Glutamatergic neuron (in vitro differentiated cells): Measurements from ENCODE around the gene EXOC7. TPM values are rescaled to one million over a fixed set of nuclear protein-coding genes. Genes with fewer than 3 reads are reported as not detected.

Source experiments
- DNase-seq: peaks from one replicate; pipeline ENCODE4 v3.0.0; 2022
- H3K27ac Mint-ChIP-seq: one replicate; pipeline ENCODE4 v1.8.0; 2020; ENCODE audit warnings: mild to moderate bottlenecking, mixed read lengths, inconsistent platforms; ENCODE audit not compliant: unreplicated experiment
- H3K27me3 Mint-ChIP-seq: one replicate; pipeline ENCODE4 v1.8.0; 2020; ENCODE audit warnings: mild to moderate bottlenecking, moderate library complexity, mixed read lengths, inconsistent platforms; ENCODE audit not compliant: unreplicated experiment
- H3K36me3 Mint-ChIP-seq: one replicate; pipeline ENCODE4 v1.8.0; 2020; ENCODE audit warnings: mild to moderate bottlenecking, mixed read lengths, inconsistent platforms; ENCODE audit not compliant: unreplicated experiment
- H3K4me1 Mint-ChIP-seq: one replicate; pipeline ENCODE4 v1.8.0; 2020; ENCODE audit warnings: mild to moderate bottlenecking, low read depth, mixed read lengths, inconsistent platforms; ENCODE audit not compliant: unreplicated experiment
- H3K4me3 Mint-ChIP-seq: one replicate; pipeline ENCODE4 v1.8.0; 2020; ENCODE audit warnings: mild to moderate bottlenecking, mixed read lengths, inconsistent platforms; ENCODE audit not compliant: unreplicated experiment
- H3K9me3 Mint-ChIP-seq: one replicate; pipeline ENCODE4 v1.8.0; 2020; ENCODE audit warnings: mild to moderate bottlenecking, moderate library complexity, mixed read lengths, inconsistent platforms; ENCODE audit not compliant: unreplicated experiment
- CTCF ChIP-seq: fragments of 200-600 bp; sonication (generic); IDR thresholded peaks from one replicate; pipeline ENCODE4 v1.5.0; 2021; ENCODE audit not compliant: partially characterized antibody, unreplicated experiment
- total RNA-seq: library from RNA; stranded (reverse); fragmentation: NEBNext Ultra II Directional; extraction: Animal tissue kit (Norgen Biotek cat#: 25700); gene quantifications from one replicate; pipeline ENCODE4 v1.2.1, GENCODE V29; 2021; ENCODE audit not compliant: unreplicated experiment

The EXOC7 gene
- total RNA-seq, 1 donor from 2014 or later: 249 TPM

- no peak for DNase-seq
- no peaks in the 10 kb centered on the region for H3K27me3 Mint-ChIP-seq
- H3K4me3 Mint-ChIP-seq: no peak overlapping the region
- peaks cover 4% of the 10 kb centered on the region for H3K36me3 Mint-ChIP-seq
- peaks cover 2% of the 10 kb centered on the region for H3K9me3 Mint-ChIP-seq
- peaks cover 3% of the 10 kb centered on the region for H3K4me1 Mint-ChIP-seq
- no peak overlapping the region for H3K27ac Mint-ChIP-seq
- no peak for TF ChIP-seq CTCF
These were observed 1.3 kb upstream of the EXOC7 start for GRCh38 chr17:76104896-76105231.

- H3K36me3 Mint-ChIP-seq: peaks cover 5% of the 10 kb centered on the region
- DNase-seq: no peak
- peak overlapping the region; percentile 98 for H3K4me3 Mint-ChIP-seq
- peaks cover 3% of the 10 kb centered on the region for H3K4me1 Mint-ChIP-seq
- no peak overlapping the region for H3K27ac Mint-ChIP-seq
- TF ChIP-seq CTCF: no peak
- H3K9me3 Mint-ChIP-seq: peaks cover 2% of the 10 kb centered on the region
- H3K27me3 Mint-ChIP-seq: no peaks in the 10 kb centered on the region
These were observed 731 bp upstream of the EXOC7 start for GRCh38 chr17:76104140-76104895.

GRCh38 chr17:76102944-76103273 lies 678 bp downstream of the EXOC7 start:
- peaks cover 3% of the 10 kb centered on the region for H3K4me1 Mint-ChIP-seq
- no peaks in the 10 kb centered on the region for H3K27me3 Mint-ChIP-seq
- H3K36me3 Mint-ChIP-seq: peaks cover 5% of the 10 kb centered on the region
- peaks cover 2% of the 10 kb centered on the region for H3K9me3 Mint-ChIP-seq
- H3K27ac Mint-ChIP-seq: peak overlapping the region; percentile 99
- DNase-seq: no peak
- TF ChIP-seq CTCF: no peak
- peak overlapping the region; percentile 98 for H3K4me3 Mint-ChIP-seq

- Mint-ChIP-seq H3K27ac (no peak overlapping the region), H3K36me3 (peaks cover 5% of the 10 kb centered on the region), H3K27me3 (peaks cover 3% of the 10 kb centered on the region), H3K4me1 (peaks cover 2% of the 10 kb centered on the region), H3K4me3 (no peak overlapping the region), H3K9me3 (no peaks in the 10 kb centered on the region)
- DNase-seq: no peak
- no peak for TF ChIP-seq CTCF
These were observed 5.8 kb downstream of the EXOC7 start for GRCh38 chr17:76097716-76098295.

GRCh38 chr17:76095943-76096342 lies 7.6 kb downstream of the EXOC7 start:
- Mint-ChIP-seq H3K36me3 (peaks cover 5% of the 10 kb centered on the region), H3K9me3 (no peaks in the 10 kb centered on the region), H3K27ac (no peak overlapping the region), H3K27me3 (peaks cover 3% of the 10 kb centered on the region), H3K4me1 (no peaks in the 10 kb centered on the region), H3K4me3 (no peak overlapping the region)
- TF ChIP-seq CTCF: no peak
- no peak for DNase-seq
